Effector CD8-positive, alpha-beta T cell (primary cell): ENCODE results near the gene EME2.
"Not testable (repeated sequence)": the region's sequence is repeated elsewhere in the genome, so short reads cannot be mapped to it uniquely, and the experiment has no call there.

Experiments used
- DNase-seq: peaks from one replicate; lab custom pipeline; 2025; lab: John Stamatoyannopoulos, UW

EME2 gene

DNA sequence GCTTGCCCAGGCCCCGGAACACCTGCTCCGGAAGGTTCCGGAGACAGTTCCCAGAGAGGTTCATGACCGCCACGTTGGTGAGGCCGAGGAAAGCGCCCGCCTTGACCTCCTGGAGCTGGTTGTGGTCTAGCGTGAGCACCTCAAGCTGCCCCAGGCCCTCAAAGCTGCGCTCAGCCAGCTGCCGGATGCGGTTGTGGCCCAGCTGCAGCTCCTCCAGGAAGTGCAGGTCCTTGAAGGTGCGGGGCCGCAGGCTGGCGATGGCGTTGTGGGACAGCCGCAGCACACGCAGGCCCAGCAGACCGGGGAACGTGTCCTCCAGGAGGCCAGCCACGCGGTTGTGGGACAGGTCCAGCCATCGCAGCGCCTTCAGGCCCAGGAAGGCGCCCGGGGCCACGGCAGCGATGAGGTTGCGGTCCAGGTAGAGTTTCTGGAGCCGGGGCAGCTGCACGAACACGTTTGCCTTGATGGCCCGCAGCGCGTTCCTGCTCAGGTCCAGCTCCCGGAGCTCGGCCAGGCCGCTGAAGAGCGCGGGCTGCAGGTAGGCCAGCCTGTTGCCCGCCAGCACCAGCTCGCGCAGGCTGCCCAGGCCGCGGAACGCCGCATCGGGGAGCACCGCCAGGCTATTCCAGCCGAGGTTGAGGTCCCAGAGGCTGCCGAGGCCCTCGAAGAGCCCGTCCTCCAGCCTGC lies 18.8 kb downstream of the EME2 start:
- no peak for DNase-seq

DNA sequence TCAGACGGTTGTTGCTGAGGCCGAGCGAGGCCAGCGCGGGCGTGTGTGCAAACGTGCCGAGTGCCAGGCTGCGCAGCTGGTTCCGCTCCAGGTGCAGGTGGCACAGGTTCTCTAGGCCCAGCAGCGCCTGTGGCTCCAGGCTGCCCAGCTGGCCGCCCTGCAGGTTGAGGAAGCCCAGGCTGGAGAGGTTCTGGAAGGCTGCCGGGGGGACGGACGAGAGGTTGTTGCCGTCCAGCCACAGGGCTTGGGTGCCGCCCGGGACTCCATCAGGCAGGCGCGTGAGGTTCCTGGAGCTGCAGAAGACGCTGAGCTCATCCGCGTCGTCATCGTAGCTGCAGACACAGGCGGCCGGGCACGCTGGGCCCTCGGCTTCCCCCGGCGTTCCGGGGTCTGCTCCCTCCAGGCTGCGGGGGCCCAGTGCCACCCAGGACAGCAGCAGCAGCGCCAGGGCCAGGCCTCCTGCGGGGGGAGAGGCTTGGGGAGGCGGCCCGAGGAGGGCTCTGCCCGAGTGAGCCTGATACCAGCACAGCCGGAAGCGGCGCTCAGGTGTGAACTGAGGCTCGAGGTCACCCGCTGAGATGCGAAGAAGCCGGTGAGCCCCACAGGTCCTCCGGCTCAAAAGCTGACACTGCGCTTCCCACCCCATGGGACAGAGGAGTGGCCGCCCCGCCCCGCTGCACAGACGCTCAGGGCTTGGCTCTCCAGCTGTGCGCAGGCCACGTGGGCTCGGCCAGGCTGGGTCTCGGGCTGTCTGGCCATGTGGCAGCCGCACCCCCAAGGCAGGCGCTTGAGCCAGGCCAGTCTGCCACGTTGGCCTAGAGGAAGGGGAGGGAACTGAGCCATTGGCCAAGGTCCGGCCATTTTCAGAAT lies 19.6 kb downstream of the EME2 start:
- no peak for DNase-seq

DNA sequence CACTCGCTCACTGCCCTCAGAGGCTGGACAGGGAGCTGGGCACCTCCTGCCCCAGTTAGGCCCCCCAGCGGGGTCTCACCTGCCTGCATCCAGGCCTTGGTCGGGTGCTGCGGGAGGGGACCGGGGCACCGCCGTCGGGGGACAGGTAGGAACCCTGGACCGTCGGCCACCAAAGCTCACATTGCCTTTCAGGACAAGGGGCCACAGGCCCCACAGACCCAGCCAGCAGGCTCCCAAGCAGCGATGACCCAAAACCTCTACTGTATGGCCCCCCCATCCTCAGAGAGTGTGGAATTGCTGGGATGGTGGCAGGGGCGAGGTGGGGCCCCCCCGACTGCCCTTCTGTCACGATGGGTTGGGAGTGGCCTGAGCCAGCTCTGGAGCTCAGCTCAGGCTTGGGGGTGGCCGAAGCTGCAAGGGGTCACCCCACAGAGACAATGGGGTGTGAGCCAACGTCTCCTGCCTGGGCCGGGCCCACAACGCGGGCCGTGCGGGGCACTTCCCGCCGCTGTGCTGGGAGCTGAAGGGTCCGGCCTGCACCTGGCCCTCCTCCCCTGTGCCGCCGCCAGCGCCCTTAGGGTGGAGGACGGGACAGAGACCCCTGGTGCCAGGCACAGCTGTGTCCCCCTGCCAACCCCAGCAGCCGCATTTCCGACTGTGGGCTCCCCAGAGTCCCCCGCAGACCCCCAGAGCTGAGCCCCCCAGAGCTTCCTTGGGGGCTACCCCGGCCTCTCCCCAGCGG lies 20.4 kb downstream of the EME2 start:
- no peak for DNase-seq

DNA sequence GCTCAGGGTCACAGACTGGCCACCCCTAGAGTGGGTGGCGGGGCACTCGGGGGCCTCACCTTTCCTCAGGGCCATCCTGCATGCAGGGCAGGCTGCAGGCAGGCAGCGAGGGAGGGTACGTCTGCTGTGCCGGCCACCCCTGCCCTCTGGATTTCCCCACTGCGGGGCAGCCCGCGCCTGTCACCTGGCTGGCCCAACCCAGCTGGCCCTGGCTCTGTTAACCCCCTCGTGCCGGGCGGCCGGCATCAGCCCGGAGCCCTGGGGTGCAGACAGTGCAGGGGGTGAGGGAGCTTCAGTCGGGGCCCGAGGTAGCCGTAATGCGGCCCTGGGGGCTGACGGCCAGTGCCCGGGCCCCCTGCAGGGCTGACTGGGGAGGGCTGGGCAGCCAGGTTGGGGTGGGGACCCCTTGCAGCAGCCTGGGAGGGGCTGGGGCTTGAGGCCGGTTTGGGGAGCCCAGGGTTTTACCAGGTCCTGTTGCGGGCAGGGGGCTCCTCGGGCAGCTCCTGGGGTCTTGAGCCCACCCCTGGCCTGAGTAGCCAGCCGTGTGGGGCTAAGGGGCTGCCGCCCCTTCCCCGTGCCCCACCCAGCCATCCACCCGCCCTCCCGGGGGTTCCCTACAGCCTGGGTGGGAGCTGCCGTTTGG lies 21.1 kb downstream of the EME2 start, which contains the start of gene IGFALS:
Gene IGFALS, minus strand, starts transcription at position 128 of the 643 bp plus-strand sequence. Its CDS starts 53 bp downstream, at position 75.
- DNase-seq = no peak

DNA sequence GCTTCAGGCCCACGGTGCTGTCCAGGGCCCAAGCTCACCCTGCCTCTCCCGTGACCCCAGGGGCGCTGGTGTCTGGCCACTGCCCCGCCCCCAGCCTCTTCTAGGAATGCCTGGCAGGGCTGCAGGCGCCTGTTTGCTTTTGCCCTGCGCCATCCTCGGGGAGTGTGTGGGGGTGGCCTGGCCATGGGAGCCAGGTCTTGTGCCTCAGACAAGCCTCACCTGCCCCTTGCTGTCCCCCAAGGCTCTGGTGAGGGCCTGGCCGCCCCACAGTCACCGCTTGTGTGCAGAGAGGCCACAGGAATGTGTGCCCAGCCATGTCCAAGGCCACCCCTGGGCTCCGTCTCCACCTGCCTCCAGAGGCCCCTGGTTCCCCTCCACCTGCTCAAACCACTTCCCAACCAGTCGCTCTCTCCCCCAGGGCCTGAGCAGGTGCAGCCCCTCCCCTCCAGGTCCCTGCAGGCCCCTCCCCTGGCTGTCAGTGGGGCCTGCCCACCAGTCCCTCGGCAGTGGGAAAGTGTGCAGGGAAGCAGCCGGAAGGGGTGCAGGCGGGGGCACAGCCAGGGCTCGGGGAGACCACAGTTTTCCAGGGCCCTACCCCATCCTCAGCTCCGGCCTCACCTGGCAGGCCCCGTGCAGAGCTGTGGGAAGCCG lies 21.7 kb downstream of the EME2 start:
- DNase-seq = no peak

DNA sequence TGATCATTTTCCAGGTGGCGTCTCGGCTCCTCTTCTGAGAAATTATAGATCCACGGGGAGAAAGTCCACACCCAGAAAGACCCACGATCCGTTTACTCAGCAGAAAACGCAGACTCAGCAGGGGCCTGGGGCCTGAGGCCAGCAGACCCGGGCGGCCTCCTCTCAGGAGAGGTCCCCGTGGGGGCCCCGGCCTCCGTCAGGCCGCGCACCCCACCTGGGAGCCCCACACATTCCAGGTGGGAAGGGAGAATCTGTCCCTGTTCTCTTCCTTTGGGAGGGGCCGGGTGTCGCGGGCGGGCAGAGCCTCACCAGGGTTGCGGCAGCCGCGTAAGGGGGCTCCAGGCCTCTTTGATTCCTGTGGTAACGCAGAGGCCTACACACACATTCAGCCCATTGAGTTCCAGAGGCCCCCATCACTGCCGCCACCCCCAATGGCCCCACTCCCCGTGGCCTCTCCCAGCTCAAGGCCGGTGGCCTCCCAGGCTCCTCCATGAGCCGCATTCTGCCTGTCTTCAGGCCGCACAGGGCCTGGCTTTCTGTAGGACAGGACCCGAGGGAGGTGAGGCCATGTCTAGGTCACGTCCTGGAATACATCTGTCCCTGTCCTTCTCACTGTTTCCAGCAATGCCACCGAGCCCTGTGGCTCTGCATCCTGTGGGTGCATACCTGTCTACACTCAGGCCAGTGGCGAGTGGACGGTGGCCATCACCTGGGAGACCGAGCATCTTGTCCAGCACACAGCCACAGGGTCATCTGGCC lies 22.5 kb downstream of the EME2 start:
- no peak for DNase-seq

DNA sequence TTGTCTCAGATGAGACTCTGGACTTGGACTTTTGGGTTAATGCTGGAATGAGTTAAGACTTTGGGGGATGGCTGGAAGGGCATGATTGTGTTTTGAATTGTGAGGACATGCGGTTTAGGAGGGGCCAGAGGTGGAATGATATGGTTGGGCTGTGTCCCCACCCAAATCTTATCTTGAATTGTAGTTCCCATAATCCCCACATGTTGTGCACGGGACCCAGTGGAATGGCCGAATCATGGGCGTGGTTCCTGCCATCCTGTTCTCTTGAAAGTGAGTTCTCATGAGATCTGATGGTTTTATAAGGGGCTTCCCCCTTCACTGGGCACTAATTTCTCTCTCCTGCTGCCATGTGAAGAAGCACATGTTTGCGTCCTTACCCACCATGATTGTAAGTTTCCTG lies 26.7 kb downstream of the EME2 start:
- DNase-seq = not testable (repeated sequence)

DNA sequence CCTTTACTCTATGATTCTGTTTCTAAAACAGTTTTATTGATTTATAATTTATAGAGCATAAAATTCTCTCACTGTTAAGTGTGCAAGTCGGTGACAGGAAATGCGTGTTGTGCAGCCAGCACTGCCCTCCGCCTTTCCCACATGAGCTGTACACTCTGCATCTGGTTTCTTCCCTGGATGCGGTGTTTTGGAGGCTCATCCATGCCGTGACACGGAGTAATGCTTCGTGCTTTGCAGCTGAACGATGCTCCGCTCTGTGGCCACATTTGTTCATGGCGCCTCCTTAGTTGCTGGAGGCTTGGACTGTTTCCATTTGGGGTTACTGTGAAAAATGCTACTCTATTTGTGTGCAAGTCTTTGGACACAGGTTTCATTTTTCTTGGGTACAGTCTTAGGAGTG lies 28.1 kb downstream of the EME2 start:
- no peak for DNase-seq

DNA sequence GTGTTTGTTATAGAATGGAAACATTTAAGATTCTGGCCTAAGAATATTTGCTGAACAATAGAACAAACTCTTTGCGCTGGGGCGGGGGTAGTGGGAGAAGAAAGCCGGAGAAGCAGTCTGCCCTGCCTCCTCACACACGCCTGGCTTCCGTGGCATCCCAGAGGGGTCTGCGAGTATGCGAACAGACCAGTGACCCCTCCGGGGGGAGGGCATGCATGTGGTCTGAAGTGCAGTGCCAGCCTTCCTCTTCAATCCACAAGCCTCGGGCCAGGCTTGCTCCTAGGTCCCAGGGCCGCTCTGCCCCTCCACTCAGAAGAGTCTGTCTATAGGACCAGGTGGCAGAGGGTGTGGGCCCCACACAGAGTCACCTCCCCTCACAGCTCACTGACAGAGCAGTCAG lies 35.0 kb downstream of the EME2 start:
- no peak for DNase-seq

DNA sequence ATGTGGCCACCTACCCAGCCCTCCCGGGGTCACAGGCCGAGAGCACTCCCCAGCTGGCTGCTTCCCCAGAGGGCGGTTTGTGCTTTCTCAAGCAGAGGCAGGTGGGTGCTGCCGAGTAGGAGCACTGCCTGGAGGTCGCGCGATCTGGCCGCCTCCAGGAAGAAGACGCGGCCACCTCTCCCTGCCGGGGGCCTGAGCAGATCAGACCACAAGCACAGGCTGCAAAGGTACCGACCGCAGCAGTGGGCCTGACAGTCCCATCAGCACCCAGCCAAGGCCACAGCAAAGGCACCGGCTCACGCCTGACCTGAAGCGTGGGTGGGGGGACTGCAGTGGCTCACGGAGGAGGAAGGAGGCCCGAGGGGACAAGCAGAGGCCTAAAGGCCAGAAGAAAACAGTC lies 36.1 kb downstream of the EME2 start:
- DNase-seq = no peak

DNA sequence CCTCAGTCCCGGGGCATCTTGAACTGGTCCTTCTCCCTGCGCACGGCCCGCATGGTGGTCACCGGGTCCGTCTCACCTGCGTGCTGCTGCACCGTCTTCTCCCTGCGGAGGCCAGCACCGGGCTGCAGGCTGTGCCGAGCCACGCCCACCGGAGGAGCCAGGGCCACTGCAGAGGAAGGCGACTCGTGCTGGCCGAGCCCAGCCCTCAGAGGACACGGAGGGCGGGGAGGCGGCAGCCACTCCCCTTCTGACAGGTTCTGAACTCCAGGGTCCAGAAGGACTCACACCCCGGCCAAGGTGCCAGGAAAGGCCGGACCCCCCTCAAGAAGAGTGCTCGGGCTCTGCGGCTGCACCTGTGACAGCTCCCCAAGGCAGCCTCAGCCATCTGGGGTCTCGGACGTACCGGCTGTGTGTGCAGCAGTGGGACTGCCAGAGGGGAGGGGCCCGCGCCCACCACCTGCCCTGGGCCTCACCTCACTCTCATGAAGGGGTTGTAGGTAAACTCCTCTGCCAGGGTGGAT lies 36.7 kb downstream of the EME2 start:
- no peak for DNase-seq

DNA sequence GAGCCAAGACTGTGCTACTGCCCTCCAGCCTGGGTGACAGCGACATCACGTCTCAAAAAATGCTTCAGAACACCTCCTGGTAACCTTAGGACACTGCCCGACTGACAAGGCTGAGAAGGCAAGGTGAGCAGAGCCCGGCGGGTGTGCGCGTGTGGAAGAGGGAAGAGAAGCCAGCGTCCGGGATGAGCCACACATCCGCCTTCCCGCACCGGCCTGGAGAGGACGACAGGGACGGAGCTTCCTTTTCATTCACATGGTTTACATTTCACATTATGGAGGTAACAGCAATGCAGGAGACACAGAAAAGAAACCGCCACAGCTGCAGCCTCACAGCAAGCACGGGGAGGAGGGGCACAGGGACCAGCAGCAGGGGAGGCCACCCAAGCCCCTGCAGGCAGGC lies 37.5 kb downstream of the EME2 start:
- DNase-seq = no peak

DNA sequence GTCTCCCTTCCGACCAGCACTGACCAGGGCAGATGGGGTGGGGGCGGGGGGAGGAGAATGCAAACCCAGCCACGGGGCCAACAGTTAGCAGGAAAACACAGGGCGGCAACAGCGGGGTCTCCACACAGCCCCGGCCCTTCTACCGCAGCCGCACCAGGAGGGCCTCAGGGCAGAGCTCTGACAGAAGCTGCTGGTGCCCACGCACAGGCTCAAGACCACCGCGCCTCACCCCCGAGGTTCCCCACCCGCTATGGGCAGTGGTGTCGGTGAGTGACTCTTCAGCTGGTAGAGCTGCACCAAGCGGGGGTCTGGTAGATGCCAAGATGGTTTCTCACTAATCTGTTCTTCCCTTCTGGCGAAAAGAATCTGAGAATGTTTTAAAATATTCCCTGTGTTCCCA lies 37.9 kb downstream of the EME2 start:
- no peak for DNase-seq

DNA sequence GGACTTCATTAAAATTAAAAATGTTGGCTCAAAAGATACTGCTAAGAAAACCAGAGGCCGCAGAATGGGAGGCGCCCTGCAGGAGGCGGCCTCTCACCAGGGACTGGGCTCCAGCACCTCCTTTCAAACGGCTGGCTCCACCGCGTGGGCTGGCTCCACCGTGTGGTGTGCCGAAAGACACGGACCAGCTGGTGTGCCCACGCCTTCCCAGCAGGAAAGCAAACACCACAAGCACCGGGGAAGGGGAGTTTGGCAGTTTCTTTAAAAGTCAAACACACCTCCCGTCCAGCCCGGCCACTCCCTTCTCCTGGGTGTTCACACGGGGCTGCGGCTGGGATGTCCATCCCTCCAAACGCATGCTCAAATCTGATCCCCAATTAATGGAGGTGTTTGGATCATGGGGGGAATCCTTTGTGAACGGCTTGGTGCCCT lies 40.1 kb downstream of the EME2 start:
- peak; percentile 23 for DNase-seq

DNA sequence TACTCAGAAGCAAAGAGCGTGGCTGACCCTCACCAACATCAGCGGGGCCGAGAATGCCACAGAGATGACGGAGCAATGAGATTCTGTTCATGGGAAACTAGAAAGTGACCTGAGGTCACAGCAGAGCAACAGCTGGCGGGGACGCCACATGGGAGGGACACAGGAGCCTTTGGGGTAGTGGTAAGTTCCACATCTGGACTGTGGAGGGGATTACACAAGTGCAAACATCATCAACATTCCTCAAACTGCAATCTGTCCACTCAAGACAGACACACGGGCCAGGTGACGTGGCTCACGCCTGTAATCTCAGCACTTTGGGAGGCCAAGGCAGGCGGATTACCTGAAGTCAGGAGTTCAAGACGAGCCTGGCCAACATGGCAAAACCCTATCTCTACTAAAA lies 42.9 kb downstream of the EME2 start:
- DNase-seq = no peak

DNA sequence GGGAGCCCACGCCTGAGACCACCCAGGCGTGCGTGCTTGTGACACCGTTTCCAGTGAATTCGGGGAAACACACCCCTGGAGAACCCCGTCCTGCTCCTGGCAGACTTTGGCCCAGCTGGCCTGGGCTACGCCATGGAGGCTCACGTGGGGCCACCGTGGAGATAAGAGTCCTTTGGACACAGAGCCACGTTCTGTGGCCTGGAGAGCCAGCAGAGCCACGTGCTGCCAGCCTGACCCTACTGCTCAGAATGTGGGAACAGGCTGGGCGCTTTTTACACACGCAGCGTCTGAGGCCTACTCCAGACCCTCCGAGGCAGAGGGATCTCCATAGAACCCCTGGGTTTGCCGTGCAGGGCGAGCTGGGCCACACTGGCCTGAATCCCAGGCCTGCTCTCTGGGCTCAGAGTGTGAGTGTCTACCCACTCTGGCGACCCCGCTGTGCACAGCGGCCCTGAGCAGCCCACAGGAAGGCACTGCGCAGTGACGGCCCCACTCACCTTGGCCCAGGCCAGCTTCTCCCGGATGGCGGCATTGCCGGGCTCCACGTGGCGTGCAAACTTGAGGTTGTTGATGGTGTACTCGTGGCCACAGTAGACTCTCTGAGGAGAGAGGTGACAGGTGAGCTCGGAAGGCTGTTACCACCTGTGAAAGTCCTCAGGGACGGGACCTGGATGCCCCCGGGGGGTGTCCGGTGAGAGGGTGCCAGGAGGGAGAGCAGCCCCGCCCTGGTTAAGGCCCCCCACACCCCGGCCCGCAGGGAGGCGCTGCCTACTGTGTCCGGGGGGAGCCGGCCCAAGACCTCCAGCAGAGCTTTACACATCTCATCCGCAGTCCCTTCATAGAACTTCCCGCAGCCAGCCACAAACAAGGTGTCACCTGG lies 44.0 kb downstream of the EME2 start:
- DNase-seq = no peak

DNA sequence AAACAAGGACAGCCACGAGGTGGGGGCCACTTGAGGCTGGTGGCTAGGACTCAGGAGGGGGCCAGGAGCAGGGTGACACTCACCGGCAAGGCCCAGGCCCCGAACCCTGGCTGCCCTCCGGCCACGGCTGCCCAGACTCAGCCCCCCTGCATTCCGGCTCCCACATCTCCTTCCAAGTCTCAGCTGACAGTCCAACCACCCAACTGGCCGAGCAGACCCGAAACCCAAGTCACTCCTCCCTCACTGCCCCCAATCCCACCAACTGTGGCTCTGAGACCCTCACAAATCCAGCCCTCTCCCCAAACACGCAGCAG lies 44.6 kb downstream of the EME2 start:
- DNase-seq = no peak

DNA sequence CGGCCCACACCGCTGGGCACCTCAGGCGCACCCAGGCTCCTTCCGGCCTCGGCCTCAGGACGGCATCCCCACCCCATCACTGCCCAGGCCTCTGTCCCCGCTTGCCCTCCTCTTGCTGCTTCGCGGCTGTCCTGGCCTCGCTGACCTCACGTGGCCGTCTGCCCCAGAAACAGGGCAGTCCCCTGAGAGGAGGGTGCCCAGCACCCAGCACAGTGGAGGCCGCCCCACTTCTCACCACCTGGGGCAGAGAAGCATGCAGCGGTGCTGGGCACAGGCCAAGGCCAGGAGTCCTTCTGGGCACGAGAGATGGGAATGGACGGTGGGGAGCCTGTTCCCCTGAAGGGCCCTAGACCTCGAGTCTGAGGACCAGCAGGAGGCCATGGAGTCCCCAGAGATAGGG lies 45.1 kb downstream of the EME2 start:
- DNase-seq = no peak

DNA sequence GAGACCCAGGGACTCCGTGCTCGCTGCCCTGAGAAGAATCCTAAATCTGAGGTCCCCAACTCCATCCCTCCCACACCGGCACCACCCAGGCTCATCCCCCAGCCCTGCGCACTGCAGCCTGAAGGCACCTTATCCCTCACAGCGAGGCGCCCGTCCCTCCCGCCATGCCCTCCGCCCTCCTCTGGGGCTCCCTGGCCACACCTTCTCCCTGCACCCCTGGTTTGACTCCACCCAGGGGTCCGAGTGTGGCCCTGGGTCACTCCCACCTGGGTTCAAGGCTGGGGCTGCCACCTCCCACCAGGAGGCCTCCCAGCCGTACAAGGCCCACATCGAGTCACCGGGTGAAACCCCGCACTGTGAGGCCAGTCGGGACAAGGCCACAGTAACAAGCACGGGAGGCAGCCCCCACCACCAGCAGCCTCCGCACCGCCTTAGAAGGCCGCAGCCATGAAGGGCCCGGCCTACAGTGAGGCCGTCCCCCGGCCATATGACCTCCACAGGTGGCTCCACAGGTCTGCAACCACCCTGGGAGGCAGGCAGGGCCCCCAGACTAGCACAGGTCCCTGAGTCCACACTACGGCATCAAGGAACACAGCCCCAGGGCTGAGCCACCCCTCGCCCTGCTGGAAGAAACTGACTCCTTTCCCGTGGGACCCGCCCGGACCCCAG lies 45.7 kb downstream of the EME2 start:
- no peak for DNase-seq
